ENCODE measurements around the gene TMEM101.
"Not testable (repeated sequence)": the region's sequence is repeated elsewhere in the genome, so short reads cannot be mapped to it uniquely, and the experiment has no call there.

Gene TMEM101

DNA sequence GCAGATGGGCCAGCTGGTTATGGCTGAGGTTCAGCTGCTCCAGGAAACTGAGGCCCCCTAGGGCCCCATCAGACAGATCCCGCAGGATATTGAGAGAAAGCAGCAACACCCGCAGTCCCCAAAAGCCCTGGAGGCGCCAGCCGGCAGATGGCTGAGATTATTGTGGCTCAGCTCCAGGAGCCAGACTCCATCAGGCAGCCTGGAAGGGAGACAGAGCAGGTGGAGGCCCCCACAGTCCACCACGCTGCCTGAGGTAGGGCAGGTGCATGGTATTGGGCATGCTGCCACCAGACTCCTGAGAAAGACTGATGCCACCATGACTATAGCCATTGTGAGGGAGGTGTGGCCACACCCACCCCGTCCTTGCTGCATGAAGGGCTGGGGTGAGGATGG lies 9.5 kb upstream of the TMEM101 start:
- DNase-seq (ENCODE audit: extremely low spot score) = no peak
- ChIA-PET POLR2A (interaction anchor here (1.0 to 2.4 kb wide), 2 partner anchors 10 to 16 kb away, joined by 3 to 8 read pairs; partner anchors contain the start of gene TMEM101), CTCF (no interaction called here)
- TF ChIP-seq ZNF384 (IDR thresholded peaks at IDR 0.05) (no peak), HDGF (IDR thresholded peaks at IDR 0.05; ENCODE audit: borderline replicate concordance) (no peak), L3MBTL2 (conservative IDR thresholded peaks at IDR 0.05) (no peak), FOXA1 (IDR thresholded peaks at IDR 0.05) (no peak), NFRKB (IDR thresholded peaks at IDR 0.05) (no peak), SUZ12 (IDR thresholded peaks at IDR 0.05) (no peak)

DNA sequence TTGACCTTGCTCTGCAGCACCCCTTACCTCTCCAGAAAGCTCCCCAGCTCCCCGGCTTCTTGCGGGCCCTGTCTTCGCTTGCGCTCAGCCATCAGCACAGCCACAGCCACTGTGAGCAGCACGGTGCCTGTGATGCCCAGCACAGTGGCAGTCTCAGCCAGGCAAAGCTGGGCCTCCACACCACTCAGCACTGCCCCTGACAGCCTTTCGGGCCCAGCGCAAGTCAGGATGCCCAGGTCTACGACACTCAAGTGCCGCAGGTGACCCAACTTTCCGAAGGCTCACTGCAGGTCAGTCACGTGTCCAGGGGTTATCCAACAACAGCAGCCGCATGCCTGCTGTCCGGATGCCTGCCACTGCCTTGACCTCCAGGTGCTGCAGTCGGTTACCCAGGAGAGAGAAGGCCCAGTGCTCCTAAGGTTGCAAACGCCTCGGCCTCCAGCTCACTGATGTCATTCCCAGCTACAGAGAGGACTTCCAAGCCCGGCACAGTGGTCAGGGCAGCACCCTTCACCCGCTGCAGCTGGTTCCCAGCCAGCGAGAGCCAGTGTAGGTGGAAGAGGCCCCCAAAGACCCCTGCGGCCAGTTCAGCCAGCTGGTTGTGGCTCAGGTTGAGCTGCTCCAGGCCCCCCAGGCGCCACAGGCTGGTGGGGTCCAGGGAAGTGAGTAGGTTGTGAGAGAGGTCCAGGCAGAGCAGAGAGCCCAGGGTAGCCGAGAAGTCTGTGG lies 8.9 kb upstream of the TMEM101 start:
- no peak for TF ChIP-seq CTBP1 (IDR thresholded peaks at IDR 0.05; ENCODE audit: borderline replicate concordance)
- no peak for TF ChIP-seq TARDBP (IDR thresholded peaks at IDR 0.05)
- TF ChIP-seq FOXA1 (IDR thresholded peaks at IDR 0.05) = no peak
- no peak for TF ChIP-seq HDGF (IDR thresholded peaks at IDR 0.05; ENCODE audit: borderline replicate concordance)
- TF ChIP-seq L3MBTL2 (conservative IDR thresholded peaks at IDR 0.05) = no peak
- TF ChIP-seq, protein P1, sequence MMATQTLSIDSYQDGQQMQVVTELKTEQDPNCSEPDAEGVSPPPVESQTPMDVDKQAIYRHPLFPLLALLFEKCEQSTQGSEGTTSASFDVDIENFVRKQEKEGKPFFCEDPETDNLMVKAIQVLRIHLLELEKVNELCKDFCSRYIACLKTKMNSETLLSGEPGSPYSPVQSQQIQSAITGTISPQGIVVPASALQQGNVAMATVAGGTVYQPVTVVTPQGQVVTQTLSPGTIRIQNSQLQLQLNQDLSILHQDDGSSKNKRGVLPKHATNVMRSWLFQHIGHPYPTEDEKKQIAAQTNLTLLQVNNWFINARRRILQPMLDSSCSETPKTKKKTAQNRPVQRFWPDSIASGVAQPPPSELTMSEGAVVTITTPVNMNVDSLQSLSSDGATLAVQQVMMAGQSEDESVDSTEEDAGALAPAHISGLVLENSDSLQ (IDR thresholded peaks at IDR 0.05) = no peak
- no peak for TF ChIP-seq LEF1 (IDR thresholded peaks at IDR 0.05; ENCODE audit: borderline replicate concordance)
- no peak for TF ChIP-seq NFRKB (IDR thresholded peaks at IDR 0.05)
- no peak for TF ChIP-seq SUZ12 (IDR thresholded peaks at IDR 0.05)
- no peak for TF ChIP-seq SP1 (IDR thresholded peaks at IDR 0.05)
- no peak for TF ChIP-seq FOXK2 (IDR thresholded peaks at IDR 0.05)
- TF ChIP-seq ARNT (IDR thresholded peaks at IDR 0.05) = no peak
- TF ChIP-seq ZNF384 (IDR thresholded peaks at IDR 0.05) = no peak
- ChIA-PET POLR2A (interaction anchor here (1.0 to 2.4 kb wide), 2 partner anchors 9 to 15 kb away, joined by 3 to 8 read pairs; partner anchors contain the start of gene TMEM101), CTCF (no interaction called here)
- no peak for DNase-seq (ENCODE audit: extremely low spot score)

DNA sequence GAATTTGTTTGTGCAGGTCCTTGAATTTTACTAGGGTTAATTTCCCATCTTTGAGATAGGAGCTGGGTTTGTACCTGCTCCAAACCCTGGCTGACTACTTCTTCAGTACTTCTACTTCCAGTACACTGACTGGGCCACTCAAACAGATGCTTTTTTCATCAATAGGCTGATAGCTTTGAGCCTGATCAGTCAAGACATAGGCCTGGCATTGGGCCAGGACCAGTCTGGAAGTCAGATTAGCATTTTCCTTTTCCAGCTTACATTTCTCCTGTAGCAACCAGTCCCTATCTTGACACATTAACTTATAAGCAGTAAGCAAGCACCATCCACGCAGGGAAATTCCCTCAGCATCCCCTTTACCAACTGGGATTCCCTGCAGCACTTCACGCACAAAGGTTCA lies 7.5 kb upstream of the TMEM101 start:
- TF ChIP-seq TARDBP (IDR thresholded peaks at IDR 0.05) = no peak
- no peak for TF ChIP-seq FOXM1 (IDR thresholded peaks at IDR 0.05; ENCODE audit: borderline replicate concordance)
- TF ChIP-seq LEF1 (IDR thresholded peaks at IDR 0.05; ENCODE audit: borderline replicate concordance) = no peak
- no peak for TF ChIP-seq ELF4 (IDR thresholded peaks at IDR 0.05)
- no peak for TF ChIP-seq L3MBTL2 (conservative IDR thresholded peaks at IDR 0.05)
- TF ChIP-seq BHLHE40 (IDR thresholded peaks at IDR 0.05; ENCODE audit: borderline replicate concordance) = no peak
- TF ChIP-seq FOXA1 (IDR thresholded peaks at IDR 0.05) = no peak
- no peak for TF ChIP-seq ARNT (IDR thresholded peaks at IDR 0.05)
- ChIA-PET POLR2A (interaction anchor here (1.3 kb wide), 1 partner anchor 15 kb away, joined by 3 read pairs; no protein-coding TSS in a partner anchor), CTCF (interaction anchor here (0.6 to 1.5 kb wide), 2 partner anchors 20 to 116 kb away, joined by 3 to 8 read pairs; no protein-coding TSS in a partner anchor)
- DNase-seq (ENCODE audit: extremely low spot score) = no peak

DNA sequence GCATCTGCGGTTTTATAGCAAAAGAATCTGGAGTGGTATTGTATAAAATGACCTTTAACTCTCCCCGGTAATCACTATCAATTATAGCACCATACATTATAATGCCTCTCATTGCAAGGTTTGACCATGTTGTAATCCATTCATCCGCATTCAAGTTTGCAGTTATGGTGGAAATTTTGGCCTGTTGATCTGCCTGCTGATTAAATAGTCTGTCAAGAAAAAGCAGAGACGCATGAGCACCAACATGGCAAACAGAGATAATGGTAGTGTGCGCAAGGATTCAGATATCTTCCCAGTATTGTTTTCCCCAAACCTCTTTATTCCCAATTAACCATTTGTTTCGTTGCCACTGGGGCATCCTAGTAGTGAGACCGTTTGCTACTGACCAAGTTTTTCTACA lies 6.5 kb upstream of the TMEM101 start:
- DNase-seq (ENCODE audit: extremely low spot score); POLR2A ChIA-PET: not testable (repeated sequence)
- CTCF ChIA-PET = interaction anchor here (1.5 kb wide), 1 partner anchor 21 kb away, joined by 8 read pairs; no protein-coding TSS in a partner anchor

DNA sequence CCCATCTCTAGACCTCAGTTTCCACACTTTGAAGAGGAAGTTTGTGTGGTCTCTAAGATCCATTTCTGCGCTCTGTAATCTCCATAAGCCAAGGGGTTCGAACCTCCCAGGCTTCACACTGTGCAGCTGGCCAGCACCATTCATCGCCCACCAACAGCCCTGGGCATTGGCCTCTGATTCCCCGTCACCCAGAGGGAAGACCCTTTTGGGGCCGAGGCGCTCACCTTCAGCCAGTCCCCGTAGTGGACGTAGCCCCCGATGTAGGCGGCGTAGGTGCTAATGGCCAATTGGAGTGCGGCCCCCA lies 678 bp downstream of the TMEM101 start:
- ChIA-PET CTCF (no interaction called here), POLR2A (interaction anchor here (1.0 to 2.0 kb wide), 6 partner anchors 10 to 110 kb away, joined by 3 to 8 read pairs (median 3); partner anchors contain the start of gene HDAC5)
- DNase-seq (ENCODE audit: extremely low spot score) = no peak
- TF ChIP-seq ZNF384 (IDR thresholded peaks at IDR 0.05) (no peak), BHLHE40 (IDR thresholded peaks at IDR 0.05; ENCODE audit: borderline replicate concordance) (no peak), TARDBP (IDR thresholded peaks at IDR 0.05) (no peak), FOXK2 (IDR thresholded peaks at IDR 0.05) (no peak), SP1 (IDR thresholded peaks at IDR 0.05) (no peak), L3MBTL2 (conservative IDR thresholded peaks at IDR 0.05) (no peak)

DNA sequence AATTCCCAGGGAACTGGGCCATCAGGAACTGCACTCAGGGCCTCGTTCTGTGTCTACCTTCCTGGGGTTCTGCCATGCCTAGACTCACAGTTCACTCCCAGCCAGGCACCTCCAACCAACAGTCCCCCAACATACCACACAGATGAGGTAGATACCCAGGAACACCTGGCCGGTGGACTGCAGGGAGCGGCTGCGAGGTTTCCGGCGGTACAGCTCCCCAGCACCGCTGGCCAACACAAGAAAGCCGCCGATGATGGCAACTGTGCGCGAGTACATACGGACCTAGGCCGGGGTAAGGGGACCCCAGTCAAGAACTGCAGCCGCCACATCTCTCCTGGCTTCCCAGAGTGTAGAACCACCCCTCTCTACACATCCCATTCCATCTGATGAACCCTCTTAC lies 1.9 kb downstream of the TMEM101 start:
- POLR2A ChIA-PET = no interaction called here
- no peak for TF ChIP-seq CTBP1 (IDR thresholded peaks at IDR 0.05; ENCODE audit: borderline replicate concordance)
- no peak for TF ChIP-seq FOXK2 (IDR thresholded peaks at IDR 0.05)
- TF ChIP-seq SP1 (IDR thresholded peaks at IDR 0.05) = no peak
- no peak for TF ChIP-seq HDGF (IDR thresholded peaks at IDR 0.05; ENCODE audit: borderline replicate concordance)
- TF ChIP-seq NFRKB (IDR thresholded peaks at IDR 0.05) = no peak
- TF ChIP-seq BHLHE40 (IDR thresholded peaks at IDR 0.05; ENCODE audit: borderline replicate concordance) = no peak
- TF ChIP-seq SUZ12 (IDR thresholded peaks at IDR 0.05) = no peak
- TF ChIP-seq FOXM1 (IDR thresholded peaks at IDR 0.05; ENCODE audit: borderline replicate concordance) = no peak
- no peak for TF ChIP-seq L3MBTL2 (conservative IDR thresholded peaks at IDR 0.05)
- no peak for TF ChIP-seq LEF1 (IDR thresholded peaks at IDR 0.05; ENCODE audit: borderline replicate concordance)
- no peak for TF ChIP-seq ARNT (IDR thresholded peaks at IDR 0.05)
- TF ChIP-seq ZNF384 (IDR thresholded peaks at IDR 0.05) = no peak
- TF ChIP-seq, protein P1 (IDR thresholded peaks at IDR 0.05) = no peak
- no peak for TF ChIP-seq TARDBP (IDR thresholded peaks at IDR 0.05)
- no peak for TF ChIP-seq ELF4 (IDR thresholded peaks at IDR 0.05)
- TF ChIP-seq FOXA1 (IDR thresholded peaks at IDR 0.05) = no peak
- DNase-seq (ENCODE audit: extremely low spot score) = no peak
- CTCF ChIA-PET = no interaction called here

DNA sequence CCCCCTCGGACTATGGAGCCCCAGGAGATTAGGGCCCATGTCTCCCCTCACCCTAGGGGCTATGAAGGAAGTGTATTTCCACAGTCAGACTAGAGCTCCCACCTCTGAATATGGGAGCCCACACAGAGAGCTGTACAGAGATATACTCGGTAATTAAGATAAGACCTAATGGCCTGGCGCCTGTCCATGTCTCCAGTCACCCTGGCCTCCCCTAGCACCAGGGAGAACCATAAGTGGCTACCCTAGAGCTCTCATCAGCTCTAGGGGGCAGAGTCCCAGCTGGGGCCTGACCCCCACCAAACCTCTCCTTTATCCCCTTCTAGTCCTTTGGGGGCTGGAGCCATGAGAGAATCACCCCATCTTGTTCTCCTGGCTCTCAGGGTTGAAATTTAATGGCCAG lies 2.4 kb downstream of the TMEM101 start:
- ChIA-PET CTCF (no interaction called here), POLR2A (no interaction called here)
- DNase-seq (ENCODE audit: extremely low spot score) = no peak
- TF ChIP-seq HDGF (IDR thresholded peaks at IDR 0.05; ENCODE audit: borderline replicate concordance) (no peak), SP1 (IDR thresholded peaks at IDR 0.05) (no peak), NFRKB (IDR thresholded peaks at IDR 0.05) (no peak), SUZ12 (IDR thresholded peaks at IDR 0.05) (no peak), ZNF384 (IDR thresholded peaks at IDR 0.05) (no peak), ARNT (IDR thresholded peaks at IDR 0.05) (no peak), TARDBP (IDR thresholded peaks at IDR 0.05) (no peak), ELF4 (IDR thresholded peaks at IDR 0.05) (no peak)

All from HEK293T (cell line).